HG03064 (cell line): ENCODE results near the gene PSMD10.

Source experiments
- ATAC-seq: cut with Tn5 transposase; IDR thresholded peaks from one replicate; pipeline ENCODE4 v1.9.1; 2021; ENCODE audit warnings: low read depth; ENCODE audit not compliant: unreplicated experiment

The PSMD10 gene

DNA sequence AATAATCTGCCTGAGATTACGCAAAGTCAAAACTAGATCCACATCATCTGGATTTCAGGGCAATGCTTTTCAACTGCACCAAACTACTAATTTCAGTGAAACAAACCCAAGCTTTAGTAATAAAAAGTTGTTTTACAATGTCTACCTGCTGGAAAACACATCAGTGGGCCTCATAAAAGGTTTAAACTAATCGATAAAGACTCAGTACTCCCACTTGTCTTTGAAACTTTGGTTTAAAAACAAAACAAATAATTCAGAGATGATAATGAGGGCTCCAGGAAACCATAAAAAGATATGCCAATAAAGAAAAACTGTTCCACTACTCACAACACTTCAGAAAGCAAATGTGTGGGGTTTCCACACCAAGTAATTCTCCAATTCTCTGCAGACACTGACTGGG is 10.2 kb downstream of the PSMD10 start:
- no peak for ATAC-seq

DNA sequence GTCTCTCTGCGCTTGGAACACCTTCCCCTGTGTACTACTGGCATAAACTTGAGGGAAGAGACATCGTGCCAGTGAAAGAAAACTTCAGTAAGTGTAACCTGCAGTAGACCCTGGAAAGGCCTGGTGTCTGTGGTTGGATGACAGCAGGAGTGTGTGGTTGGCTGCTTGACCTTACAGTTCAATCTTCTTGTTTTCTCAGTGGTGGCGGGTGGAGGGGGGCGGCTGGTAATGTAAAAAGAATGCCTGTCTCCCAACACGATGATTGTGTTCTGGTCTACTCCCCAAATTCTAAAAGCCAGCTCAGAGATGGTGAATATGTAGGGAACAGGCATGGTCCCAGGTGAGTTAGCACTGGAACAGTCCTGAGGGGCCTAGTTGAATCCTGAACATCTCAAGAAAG is 18.6 kb downstream of the PSMD10 start:
- no peak for ATAC-seq

DNA sequence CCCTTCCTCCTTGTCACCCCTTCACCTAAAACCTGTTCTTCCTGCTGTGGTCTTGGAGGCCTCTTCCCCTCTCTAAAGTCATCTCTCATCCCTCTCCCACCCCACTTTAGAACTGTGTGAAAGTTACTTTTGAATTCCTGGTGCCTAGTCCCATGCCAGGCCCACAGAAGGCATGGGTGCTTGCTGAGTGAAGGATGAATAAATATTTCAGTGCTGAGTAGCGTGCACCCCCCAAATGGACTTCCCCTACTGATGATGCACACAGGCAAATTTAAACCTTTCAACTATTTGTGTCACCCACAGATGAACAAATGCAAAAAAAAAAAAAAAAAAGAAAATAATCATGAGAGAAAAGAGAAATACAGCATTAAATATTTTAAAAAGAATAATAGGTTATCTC is 19.8 kb downstream of the PSMD10 start:
- ATAC-seq: no peak

DNA sequence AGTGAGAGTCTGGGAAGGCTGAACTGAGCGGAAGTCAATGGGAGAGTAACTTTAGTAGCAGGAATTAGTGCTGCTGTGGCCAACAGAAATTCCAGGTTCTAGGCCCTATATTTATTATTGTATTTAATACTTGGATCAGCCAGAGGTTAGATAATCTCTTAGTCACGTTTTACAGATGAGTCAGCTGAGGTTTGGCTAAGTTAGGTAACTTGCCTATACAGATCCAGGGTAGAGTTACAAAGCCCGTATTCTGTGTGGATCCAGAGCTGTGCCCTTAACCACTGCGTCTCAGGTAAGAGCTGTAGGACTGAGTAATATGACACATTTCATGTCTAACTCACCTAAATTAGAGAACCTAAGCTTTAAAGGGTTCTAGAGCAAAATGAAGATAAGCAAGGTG is 20.5 kb downstream of the PSMD10 start:
- ATAC-seq: no peak

DNA sequence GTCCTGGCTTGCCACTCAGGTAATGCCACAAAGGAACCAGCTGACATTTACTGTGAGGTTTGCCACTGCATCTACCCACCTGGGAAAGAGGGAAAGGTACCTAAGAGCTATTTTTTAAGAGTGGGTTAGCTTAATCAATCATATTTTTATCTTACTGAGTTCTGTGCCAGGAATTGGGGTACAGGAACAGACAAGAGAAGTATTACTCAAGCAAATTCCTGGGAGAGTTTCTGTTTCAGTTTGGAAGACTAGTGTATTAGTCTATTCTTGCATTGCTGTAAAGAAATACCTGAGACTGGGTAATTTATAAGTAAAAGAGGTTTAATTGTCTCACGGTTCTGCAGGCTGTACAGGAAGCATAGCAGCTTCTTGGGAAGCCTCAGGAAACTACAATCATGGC is 23.2 kb downstream of the PSMD10 start:
- ATAC-seq: no peak

DNA sequence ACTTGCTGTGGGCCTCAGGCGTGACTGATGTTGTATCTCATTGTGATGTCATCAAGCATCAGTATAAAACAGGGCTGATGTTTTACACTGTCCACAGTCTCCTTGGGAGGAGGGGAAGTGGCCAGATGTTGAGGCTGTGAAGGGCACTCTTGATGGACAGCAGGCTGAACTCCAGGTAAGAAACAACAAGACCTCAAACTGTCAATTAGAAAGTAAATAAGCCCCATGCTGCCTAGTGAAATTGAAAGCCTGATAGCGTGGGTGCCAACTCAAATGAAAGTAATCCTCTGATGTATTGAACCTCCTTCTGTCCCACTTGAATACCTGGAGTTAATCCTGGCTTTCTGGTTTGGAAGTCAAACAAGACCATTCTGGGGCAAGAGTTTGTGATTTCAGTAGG is 26.7 kb downstream of the PSMD10 start:
- no peak for ATAC-seq

DNA sequence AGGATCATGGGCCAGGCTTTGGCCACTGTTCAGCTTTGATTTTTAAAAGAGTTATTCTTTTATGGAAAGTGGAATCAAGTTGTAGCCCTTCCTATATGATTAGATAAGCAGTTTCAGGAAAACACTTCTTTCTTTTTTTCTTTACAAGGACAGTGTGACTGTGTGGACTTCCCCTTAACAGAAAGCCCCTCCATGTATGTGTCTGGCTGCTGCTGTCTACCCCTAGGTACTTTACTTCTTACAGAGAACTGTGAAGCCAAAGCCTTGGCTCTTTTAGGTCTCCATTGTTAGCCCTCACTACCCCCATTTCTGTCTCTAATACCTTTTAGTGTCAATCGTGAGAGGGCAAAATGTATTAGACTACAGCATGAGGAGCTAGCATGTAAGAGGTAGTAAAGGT is 27.3 kb downstream of the PSMD10 start:
- no peak for ATAC-seq

DNA sequence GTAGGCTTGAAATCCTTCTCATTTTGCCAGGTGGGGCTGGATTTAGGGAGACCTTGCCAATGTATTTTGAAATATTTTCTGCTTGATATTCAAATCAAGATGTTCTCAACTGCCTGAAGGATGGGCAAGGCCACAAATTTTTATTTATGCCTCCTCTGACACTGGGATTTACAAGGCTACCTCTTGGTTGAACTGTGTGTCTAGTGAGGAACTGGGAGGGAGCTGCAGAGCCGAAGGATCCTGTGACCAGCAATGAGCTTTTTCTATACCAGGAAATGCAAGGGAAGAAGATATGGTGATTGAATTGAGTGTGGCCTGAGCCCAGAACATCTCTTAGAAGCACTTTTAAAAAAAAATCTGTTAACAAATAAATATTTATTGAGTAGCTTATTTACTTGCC is 31.5 kb downstream of the PSMD10 start:
- no peak for ATAC-seq

DNA sequence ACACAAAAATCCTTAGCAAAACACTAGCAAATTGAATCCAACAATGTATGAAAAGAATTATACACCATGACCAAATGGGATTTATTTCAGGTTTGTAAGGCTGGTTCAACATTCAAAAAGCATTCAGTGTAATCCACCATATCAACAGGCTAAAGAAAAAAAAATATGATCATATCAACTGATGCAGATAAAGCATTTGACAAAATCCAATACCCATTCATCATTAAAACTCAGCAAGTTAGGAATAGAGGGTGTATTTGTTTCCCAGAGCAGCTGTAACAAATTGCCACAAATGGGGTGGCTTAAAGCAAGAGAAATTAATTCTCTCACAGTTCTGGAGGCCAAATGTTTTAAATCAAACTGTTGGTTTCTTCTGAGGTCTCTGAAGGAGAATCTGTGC is 35.8 kb downstream of the PSMD10 start:
- ATAC-seq: no peak

DNA sequence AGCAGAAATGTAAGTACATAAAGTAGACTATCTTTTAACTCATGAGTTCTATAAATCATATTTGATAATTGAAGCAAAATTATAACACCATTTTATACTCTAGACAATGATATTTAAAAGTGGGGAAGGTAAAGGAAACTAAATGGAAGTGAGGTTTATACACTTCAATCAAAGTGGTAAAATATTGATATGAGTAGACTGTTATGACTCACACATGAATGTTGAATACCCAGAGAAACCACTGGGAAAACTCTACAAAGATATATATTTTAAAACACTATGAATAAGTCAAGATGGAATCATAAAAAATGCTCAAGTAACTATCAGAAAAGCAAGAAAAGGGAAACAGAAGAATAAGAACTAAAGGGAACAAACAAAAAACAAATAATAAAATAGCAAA is 38.1 kb downstream of the PSMD10 start:
- no peak for ATAC-seq

DNA sequence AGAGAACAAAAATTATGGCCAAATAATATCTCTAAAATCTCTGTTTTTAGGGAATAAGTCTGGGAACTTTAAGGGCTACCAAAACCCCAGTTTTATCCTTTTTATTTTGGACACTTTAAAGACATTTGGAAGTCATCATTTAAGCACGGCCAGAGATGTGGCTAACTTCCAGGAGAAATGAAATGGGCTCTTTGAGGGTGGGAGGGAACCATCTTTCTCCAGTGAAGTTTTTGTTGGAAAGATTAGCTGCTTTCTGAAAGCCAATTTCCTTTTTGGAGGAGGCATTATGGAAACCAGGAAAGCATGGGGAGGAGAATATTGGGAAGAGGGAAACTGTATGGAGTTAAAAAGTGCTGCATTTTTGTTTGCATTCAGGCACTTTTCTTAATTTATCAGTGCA is 41.7 kb downstream of the PSMD10 start:
- no peak for ATAC-seq

DNA sequence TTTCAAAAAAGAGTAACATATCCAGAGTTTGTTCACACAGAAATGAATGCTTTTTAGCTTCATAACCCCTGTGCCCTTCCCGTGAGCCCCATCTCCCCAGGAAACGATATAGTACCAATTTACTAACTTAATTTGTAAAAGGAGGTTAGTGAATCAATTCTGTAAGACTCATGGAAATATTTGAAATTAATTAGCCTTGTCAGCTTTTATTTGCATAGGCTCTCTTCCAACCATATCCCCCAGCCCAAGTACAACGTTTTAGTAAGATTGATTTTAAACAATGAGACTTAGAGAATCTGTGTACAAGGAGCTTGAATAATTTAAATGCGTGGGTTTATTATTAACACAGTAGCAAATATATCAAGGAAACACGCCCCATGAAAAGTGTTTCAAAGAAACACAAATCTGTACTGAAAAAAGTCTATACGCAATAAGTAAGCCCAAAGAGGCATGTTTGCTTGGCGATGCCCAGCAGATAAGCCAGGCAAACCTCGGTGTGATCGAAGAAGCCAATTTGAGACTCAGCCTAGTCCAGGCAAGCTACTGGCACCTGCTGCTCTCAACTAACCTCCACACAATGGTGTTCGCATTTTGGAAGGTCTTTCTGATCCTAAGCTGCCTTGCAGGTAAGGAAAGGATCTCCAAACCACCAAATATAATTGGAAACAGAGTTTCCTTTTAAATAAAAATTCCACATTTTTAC is 46.6 kb downstream of the PSMD10 start, which contains the start of gene VSIG1:
VSIG1 (plus strand) TSS at position 512 of the 703 bp plus-strand sequence; CDS start at position 578, 66 bp downstream.
- no peak for ATAC-seq

DNA sequence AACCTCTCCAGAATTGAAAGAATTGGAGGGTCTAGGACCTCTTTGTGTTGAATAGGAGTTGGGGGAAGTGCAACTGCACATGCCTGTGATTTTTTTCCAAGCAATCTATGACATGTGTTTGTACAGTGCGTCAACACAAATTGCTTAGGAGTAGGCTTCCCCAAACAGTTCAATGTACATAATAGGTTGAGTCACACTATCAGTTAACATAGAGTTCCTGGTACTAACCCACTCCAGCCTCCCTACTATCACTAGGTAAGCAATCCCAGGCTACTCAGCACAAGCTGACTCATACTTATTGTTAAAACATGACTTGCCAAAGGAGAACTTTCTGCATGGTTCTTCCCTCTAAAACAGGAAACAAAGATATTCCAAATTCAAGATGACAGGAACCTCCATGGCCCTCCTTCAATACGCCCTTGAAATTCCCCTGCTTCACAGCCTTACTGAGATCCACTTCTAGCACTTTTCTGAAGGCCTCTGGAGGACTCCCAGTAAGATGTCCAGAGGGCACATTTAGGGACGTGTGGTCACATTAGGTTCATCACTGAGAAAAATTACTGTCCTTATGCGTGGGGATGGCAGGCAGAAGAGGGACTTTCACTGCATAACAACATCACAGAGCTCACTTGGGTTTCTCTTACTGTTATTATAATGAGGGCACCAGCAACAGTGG is 54.9 kb downstream of the PSMD10 start:
- no peak for ATAC-seq

DNA sequence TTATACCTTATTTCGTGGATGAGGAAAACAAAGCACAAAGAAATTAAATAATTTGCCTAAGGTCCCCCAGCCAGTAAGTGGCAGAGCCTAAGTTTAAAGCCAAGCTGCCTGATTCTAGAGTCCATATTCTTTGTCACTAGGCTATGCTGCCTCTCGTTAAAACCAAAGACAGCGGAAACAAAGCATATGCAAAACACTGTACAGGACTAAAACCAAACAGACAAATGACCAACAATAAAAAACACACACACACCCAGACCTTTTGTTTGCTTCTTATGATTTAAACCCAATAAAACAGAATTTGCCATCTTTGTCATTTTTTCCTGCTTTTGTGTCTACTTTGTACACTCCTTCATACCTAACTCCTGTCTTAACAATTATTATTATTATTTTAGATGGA is 56.6 kb downstream of the PSMD10 start:
- no peak for ATAC-seq
